ENCODE results near the gene INHBA.

The INHBA gene

DNA sequence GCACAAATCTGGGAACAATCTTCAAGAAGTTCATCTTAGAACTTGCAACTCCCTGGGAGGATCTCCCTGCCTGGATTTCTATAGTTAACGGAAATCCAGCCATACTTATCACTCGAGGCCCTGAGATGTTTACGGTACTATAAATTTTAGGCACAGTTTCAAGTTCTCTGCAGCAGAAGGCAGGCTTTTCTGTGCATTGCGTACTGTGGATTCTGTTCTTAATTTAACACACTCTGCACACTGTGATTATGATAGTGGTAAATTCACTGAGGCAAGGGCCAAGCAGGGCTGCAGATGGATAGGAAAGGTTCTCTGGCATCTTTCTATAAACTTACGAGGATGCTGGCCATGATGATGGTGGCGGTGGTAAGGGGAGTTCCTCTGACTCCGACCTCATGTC is 10.6 kb downstream of the INHBA start:
- TF ChIP-seq, protein P1, sequence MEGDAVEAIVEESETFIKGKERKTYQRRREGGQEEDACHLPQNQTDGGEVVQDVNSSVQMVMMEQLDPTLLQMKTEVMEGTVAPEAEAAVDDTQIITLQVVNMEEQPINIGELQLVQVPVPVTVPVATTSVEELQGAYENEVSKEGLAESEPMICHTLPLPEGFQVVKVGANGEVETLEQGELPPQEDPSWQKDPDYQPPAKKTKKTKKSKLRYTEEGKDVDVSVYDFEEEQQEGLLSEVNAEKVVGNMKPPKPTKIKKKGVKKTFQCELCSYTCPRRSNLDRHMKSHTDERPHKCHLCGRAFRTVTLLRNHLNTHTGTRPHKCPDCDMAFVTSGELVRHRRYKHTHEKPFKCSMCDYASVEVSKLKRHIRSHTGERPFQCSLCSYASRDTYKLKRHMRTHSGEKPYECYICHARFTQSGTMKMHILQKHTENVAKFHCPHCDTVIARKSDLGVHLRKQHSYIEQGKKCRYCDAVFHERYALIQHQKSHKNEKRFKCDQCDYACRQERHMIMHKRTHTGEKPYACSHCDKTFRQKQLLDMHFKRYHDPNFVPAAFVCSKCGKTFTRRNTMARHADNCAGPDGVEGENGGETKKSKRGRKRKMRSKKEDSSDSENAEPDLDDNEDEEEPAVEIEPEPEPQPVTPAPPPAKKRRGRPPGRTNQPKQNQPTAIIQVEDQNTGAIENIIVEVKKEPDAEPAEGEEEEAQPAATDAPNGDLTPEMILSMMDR (IDR thresholded peaks at IDR 0.05), result no peak

DNA sequence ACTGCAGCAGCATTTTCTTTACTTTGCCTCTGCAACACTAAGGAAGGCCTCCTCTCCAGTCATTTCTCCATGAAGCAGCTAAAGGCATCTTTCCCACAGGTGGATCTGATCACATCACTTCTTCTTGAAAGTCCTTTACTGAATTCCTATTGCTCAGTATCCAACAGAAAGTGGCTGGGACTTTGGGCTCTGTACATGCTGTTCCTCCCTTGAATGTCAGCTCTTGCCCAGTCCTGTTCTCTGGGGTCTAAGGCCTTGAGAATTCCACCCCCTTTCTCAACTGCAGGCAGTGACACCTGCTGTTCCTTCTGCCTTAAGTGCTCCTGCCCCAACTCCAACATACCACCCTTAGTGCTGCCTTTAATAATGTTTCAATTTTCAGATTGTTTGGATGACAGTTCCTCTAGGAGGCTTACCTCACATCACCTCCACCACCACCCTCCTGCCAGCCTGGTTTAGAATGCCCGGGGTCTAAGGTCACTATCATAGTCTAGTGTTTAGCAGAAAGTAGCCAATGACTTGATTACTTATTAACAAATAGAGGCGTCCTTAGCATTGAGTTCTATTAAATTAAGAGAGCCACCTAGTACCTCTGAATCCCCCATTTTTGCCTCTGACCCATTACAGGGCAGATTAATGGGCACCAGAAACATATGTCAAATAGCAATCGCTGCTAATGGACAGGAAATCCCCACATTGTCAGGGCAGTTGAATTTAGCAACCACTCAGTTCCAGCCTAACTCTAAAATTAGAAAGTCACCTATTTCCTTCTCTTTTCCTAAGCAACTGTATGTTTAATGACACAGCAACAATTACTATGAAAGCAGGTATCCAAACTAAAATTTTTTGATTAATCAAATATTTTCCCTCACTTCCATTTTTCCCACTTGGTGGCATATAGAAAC is 11.4 kb downstream of the INHBA start:
- TF ChIP-seq, protein P1 (IDR thresholded peaks at IDR 0.05), result no peak

DNA sequence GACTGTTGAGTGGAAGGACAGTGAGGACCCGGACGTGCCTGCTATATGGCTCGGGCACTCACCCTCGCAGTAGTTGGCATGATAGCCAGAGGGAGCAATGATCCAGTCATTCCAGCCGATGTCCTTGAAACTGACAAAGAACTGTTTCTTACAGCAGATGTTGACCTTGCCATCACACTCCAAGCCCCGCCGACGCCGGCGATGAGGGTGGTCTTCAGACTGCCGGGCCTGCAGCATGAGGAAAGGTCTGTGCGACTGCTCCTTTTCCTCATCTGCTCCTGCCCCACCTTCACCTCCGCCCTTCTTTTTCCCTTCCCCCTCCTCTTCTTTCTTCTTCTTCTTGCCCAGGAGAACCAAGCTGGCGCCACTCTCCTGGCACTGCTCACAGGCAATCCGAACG is 13.1 kb downstream of the INHBA start:
- TF ChIP-seq, protein P1 (IDR thresholded peaks at IDR 0.05), result no peak

DNA sequence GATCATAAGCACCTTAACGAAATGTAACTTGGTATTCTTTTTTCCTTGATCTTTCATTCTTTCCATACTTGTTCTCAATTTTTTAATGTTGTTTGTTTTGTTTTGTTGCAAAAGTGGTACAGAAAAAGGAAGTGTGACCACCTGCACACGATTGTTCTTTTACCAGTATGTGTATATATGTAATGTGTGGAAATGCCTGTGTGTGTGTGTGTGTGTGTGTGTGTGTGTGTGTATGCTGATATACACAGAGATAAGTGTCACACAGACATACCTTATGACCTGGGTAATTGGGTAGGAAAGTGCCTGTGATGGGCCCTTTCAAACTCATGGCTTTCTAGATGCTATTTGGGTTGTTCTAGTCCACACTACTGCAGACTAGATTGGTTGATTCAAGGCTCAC is 14.0 kb downstream of the INHBA start:
- TF ChIP-seq, protein P1 (IDR thresholded peaks at IDR 0.05), result no peak

DNA sequence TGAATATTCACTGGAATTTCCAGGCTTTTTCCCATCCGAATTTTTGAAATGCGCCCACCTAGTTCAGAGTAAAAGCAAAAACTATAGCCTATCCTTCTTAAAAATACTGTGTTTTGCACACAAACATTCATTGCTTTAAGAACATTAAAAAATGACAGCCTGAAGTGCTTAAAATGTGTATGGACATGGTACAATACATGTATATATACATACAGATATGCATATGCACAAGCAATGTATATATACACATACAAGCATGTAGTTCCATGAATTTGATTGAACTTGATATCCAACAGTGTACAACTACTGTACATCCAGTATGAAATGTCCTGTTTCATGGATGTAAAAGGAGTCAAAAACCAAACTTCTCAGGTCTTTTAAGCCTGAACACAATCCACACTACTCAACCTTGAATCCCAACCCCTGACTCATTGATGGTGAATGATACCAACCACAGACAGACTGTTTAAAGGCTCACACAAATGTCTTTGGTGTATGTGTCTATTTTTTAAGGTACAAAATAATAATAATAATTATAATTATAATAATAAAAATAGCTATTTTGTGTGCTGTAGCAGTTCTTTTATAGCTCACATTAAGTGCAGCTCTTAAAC is 14.8 kb downstream of the INHBA start:
- TF ChIP-seq, protein P1 (IDR thresholded peaks at IDR 0.05), result no peak

DNA sequence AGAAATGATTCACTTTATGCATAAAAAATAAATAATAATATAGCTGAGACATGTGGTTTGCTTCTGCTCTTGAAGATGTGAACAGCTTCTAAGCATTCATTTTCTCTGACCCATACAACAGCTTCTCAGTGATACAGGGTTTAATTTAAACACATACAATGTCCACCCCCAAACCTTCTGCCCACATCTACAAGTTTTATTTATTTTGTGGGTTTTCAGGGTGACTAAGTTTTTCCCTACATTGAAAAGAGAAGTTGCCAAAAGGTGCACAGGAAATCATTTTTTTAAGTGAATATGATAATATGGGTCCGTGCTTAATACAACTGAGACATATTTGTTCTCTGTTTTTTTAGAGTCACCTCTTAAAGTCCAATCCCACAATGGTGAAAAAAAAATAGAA is 17.2 kb downstream of the INHBA start:
- TF ChIP-seq, protein P1 (IDR thresholded peaks at IDR 0.05), result no peak

DNA sequence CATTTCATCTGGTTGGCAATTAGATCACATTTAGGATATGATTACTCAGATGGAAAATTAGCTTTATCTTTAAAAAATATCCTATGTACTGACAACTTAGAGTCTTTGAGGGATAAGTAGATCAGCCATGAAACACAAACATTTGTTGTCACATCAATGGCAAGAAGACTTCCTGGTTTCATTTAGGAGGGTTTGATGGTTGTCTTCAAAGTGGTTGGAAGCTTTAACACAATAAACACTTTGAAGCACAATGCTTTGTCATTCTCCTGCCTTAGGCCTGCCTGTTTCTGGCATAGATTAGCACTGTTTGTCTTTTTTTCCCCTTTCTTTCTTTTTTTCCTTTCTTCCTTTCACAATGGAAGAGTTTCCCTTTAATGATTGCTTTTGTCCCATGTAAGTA is 20.5 kb downstream of the INHBA start:
- TF ChIP-seq, protein P1 (IDR thresholded peaks at IDR 0.05), result no peak

Data from LNCAP (cell line).